GM23338 (cell line): ENCODE measurements around the gene ASCL5. TPM values are rescaled to one million over a fixed set of nuclear protein-coding genes. Genes with fewer than 3 reads are reported as not detected.

ENCODE experiments used
- ATAC-seq: fragments of 200-7000 bp; cut with Tn5 transposase; 3 replicates; pipeline ENCODE4 v1.9.1; 2020
- DNase-seq: peaks from one replicate; pipeline ENCODE4 v3.0.0-alpha.2; 2015; ENCODE audit warnings: low spot score
- H2AFZ ChIP-seq: fragments of 200-600 bp; sonication (generic); 2 replicates; pipeline ENCODE4 v1.8.0; 2016; ENCODE audit warnings: antibody characterized with exemption, mild to moderate bottlenecking, moderate library complexity
- H3F3A ChIP-seq: fragments of 200-600 bp; sonication (generic); replicated peaks from 2 replicates; pipeline ENCODE4 v1.8.0; 2017; ENCODE audit warnings: antibody characterized with exemption, mixed run types, low read depth
- H3K27ac ChIP-seq: fragments of 200-600 bp; sonication (generic); 2 replicates; pipeline ENCODE4 v1.6.1; 2016; ENCODE audit warnings: low read depth
- H3K27me3 ChIP-seq: fragments of 200-600 bp; sonication (generic); 2 replicates; pipeline ENCODE4 v1.8.0; 2016; ENCODE audit warnings: mild to moderate bottlenecking, mixed run types, moderate library complexity; ENCODE audit not compliant: insufficient read depth
- H3K36me3 ChIP-seq: fragments of 200-600 bp; sonication (generic); 2 replicates; pipeline ENCODE4 v1.8.0; 2016; ENCODE audit warnings: mild to moderate bottlenecking; ENCODE audit not compliant: insufficient read depth
- H3K4me1 ChIP-seq: fragments of 200-600 bp; sonication (generic); 2 replicates; pipeline ENCODE4 v1.8.0; 2016; ENCODE audit warnings: mild to moderate bottlenecking, moderate library complexity; ENCODE audit not compliant: insufficient read depth
- H3K4me2 ChIP-seq: fragments of 200-600 bp; sonication (generic); 2 replicates; pipeline ENCODE4 v1.7.1; 2017; ENCODE audit warnings: mixed run types
- H3K4me3 ChIP-seq: fragments of 200-600 bp; sonication (generic); 2 replicates; pipeline ENCODE4 v1.6.1; 2016; ENCODE audit warnings: mixed run types
- H3K79me2 ChIP-seq: fragments of 200-600 bp; sonication (generic); replicated peaks from 2 replicates; pipeline ENCODE4 v1.8.0; 2017; ENCODE audit warnings: mild to moderate bottlenecking; ENCODE audit not compliant: insufficient read depth
- H3K9me2 ChIP-seq: fragments of 200-600 bp; sonication (generic); 2 replicates; pipeline ENCODE4 v1.8.0; 2017; ENCODE audit not compliant: insufficient read depth
- H4K20me1 ChIP-seq: fragments of 200-600 bp; sonication (generic); replicated peaks from 2 replicates; pipeline ENCODE4 v1.8.0; 2017; ENCODE audit warnings: mild to moderate bottlenecking; ENCODE audit not compliant: insufficient read depth
- H3K27ac Mint-ChIP-seq: 2 replicates; pipeline ENCODE4 v1.8.0; 2020; ENCODE audit warnings: inconsistent platforms, mild to moderate bottlenecking, moderate library complexity, mixed read lengths
- H3K27me3 Mint-ChIP-seq: 3 replicates; pipeline ENCODE4 v1.8.0; 2022; ENCODE audit warnings: low read depth, mild to moderate bottlenecking, moderate library complexity, mixed read lengths, inconsistent platforms; ENCODE audit not compliant: insufficient read depth, poor library complexity
- H3K36me3 Mint-ChIP-seq: 3 replicates; pipeline ENCODE4 v1.8.0; 2021; ENCODE audit warnings: low read depth, mild to moderate bottlenecking, inconsistent platforms, moderate library complexity, mixed read lengths
- H3K4me1 Mint-ChIP-seq: 3 replicates; pipeline ENCODE4 v1.8.0; 2020; ENCODE audit warnings: mild to moderate bottlenecking, inconsistent platforms, mixed read lengths
- H3K4me3 Mint-ChIP-seq: 3 replicates; pipeline ENCODE4 v1.8.0; 2021; ENCODE audit warnings: moderate library complexity, mild to moderate bottlenecking, inconsistent platforms, mixed read lengths
- H3K9me3 Mint-ChIP-seq: 3 replicates; pipeline ENCODE4 v1.8.0; 2020; ENCODE audit warnings: moderate library complexity, mild to moderate bottlenecking, inconsistent platforms, mixed read lengths
- CREB1 ChIP-seq: fragments of 250-450 bp; sonication (Bioruptor Pico); IDR thresholded peaks from 2 replicates; pipeline ENCODE4 v1.5.0; 2020; ENCODE audit warnings: low read depth, mild to moderate bottlenecking, moderate library complexity
- CTCF ChIP-seq, 2 experiments: fragments of 200-600 bp in 1 of 2; sonication (generic) in 1 of 2; conservative IDR thresholded peaks; 2 replicates each; pipeline versions ENCODE4 v1.5.1 to v1.6.1; 2016 to 2017; ENCODE audit warnings: antibody characterized with exemption in 2 of 2, low read depth in 2 of 2, mild to moderate bottlenecking in 2 of 2, moderate library complexity in 1 of 2
- ETS1 ChIP-seq: IDR thresholded peaks from 2 replicates; pipeline ENCODE4 v1.6.1; 2016; ENCODE audit warnings: antibody characterized with exemption
- EZH2 ChIP-seq: fragments of 200-600 bp; sonication (generic); IDR thresholded peaks from one replicate; pipeline ENCODE4 v1.8.0; 2017; ENCODE audit warnings: antibody characterized with exemption, mild to moderate bottlenecking, low read depth; ENCODE audit not compliant: unreplicated experiment
- JUNB ChIP-seq: IDR thresholded peaks from one replicate; pipeline ENCODE4 v1.6.1; 2016; ENCODE audit warnings: antibody characterized with exemption; ENCODE audit not compliant: unreplicated experiment
- POLR2AphosphoS5 ChIP-seq: IDR thresholded peaks from 2 replicates; pipeline ENCODE4 v1.6.1; 2016; ENCODE audit warnings: antibody characterized with exemption, low read depth
- REST ChIP-seq: IDR thresholded peaks from one replicate; pipeline ENCODE4 v1.6.1; 2018; ENCODE audit warnings: antibody characterized with exemption; ENCODE audit not compliant: unreplicated experiment
- STAT1 ChIP-seq: IDR thresholded peaks from one replicate; pipeline ENCODE4 v1.6.1; 2016; ENCODE audit warnings: antibody characterized with exemption; ENCODE audit not compliant: unreplicated experiment
- ZNF114 ChIP-seq: fragments of 250-450 bp; sonication (Bioruptor Pico); IDR thresholded peaks from 2 replicates; pipeline ENCODE4 v1.5.0; 2020; ENCODE audit warnings: mild to moderate bottlenecking, moderate library complexity
- ZNF331 ChIP-seq: fragments of 250-450 bp; sonication (Bioruptor Pico); IDR thresholded peaks from 2 replicates; pipeline ENCODE4 v1.5.0; 2020; ENCODE audit warnings: low read depth, mild to moderate bottlenecking, moderate library complexity
- ZNF462 ChIP-seq: fragments of 250-450 bp; sonication (Bioruptor Pico); IDR thresholded peaks from 2 replicates; pipeline ENCODE4 v1.5.0; 2020; ENCODE audit warnings: mild to moderate bottlenecking, moderate library complexity
- polyA plus RNA-seq: library from polyadenylated mRNA; unstranded; fragments of >200 nt; fragmentation: Nextera tagmentation; extraction: Ambion mirVana; gene quantifications from 2 replicates; pipeline ENCODE4 v1.2.1, GENCODE V29; 2016
- total RNA-seq: library from RNA; depleted of rRNA; stranded (reverse); fragments of >200 nt; shearing (Covaris generic); gene quantifications from 2 replicates; pipeline ENCODE4 v1.2.3, GENCODE V29; 2014

Gene ASCL5
- total and polyA plus RNA-seq, 2 experiments from 2014 or later, result not detected

- Mint-ChIP-seq H3K27me3 (peaks cover 24% of the 10 kb centered on the region), H3K4me1 (peaks cover 11% of the 10 kb centered on the region), H3K27ac (no peak overlapping the region), H3K9me3 (no peaks in the 10 kb centered on the region; the same call in 2 of the 3 replicates), H3K4me3 (no peak overlapping the region), H3K36me3 (peaks cover 11% of the 10 kb centered on the region)
- H3F3A ChIP-seq, result no peaks in the 10 kb centered on the region
- DNase-seq (no peak), ATAC-seq (no peak)
- H3K4me3 ChIP-seq, result no peak overlapping the region
- H4K20me1 ChIP-seq, result no peaks in the 10 kb centered on the region
- no peak overlapping the region for H3K27ac ChIP-seq
- H3K4me2 ChIP-seq, result no peak overlapping the region
- no peaks in the 10 kb centered on the region for H3K79me2 ChIP-seq
- H3K36me3 ChIP-seq, result no peaks in the 10 kb centered on the region
- H3K27me3 ChIP-seq, result no peaks in the 10 kb centered on the region
- H2AFZ ChIP-seq, result no peak overlapping the region
- H3K4me1 ChIP-seq, result peaks cover 8% of the 10 kb centered on the region; the same call in 1 of the 2 replicates
- no peak for TF ChIP-seq ZNF331 (CRISPR knock-in tag)
- TF ChIP-seq EZH2, result no peak
- TF ChIP-seq POLR2AphosphoS5, result no peak
- no peak for TF ChIP-seq CTCF (conservative IDR thresholded peaks at IDR 0.05; ENCODE audit: low read depth in 2 of 2)
- TF ChIP-seq JUNB, result no peak
- TF ChIP-seq STAT1, result no peak
- TF ChIP-seq ZNF114 (CRISPR knock-in tag), result no peak
- no peak for TF ChIP-seq REST
- no peak for TF ChIP-seq ZNF462 (CRISPR knock-in tag)
- TF ChIP-seq CREB1 (CRISPR knock-in tag), result no peak
- no peak for TF ChIP-seq ETS1
- no peaks in the 10 kb centered on the region for H3K9me2 ChIP-seq
Observed at GRCh38 chr1:201128962-201129361, 2.0 kb upstream of the ASCL5 start.
